Kidney capillary endothelial cell (primary cell): ENCODE results near the gene TRAF3IP3.

ENCODE experiments used
- DNase-seq: peaks from one replicate; pipeline ENCODE4 v3.0.0-alpha.2; 2018; ENCODE audit warnings: low spot score

TRAF3IP3 gene, protein sequence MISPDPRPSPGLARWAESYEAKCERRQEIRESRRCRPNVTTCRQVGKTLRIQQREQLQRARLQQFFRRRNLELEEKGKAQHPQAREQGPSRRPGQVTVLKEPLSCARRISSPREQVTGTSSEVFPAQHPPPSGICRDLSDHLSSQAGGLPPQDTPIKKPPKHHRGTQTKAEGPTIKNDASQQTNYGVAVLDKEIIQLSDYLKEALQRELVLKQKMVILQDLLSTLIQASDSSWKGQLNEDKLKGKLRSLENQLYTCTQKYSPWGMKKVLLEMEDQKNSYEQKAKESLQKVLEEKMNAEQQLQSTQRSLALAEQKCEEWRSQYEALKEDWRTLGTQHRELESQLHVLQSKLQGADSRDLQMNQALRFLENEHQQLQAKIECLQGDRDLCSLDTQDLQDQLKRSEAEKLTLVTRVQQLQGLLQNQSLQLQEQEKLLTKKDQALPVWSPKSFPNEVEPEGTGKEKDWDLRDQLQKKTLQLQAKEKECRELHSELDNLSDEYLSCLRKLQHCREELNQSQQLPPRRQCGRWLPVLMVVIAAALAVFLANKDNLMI

DNA sequence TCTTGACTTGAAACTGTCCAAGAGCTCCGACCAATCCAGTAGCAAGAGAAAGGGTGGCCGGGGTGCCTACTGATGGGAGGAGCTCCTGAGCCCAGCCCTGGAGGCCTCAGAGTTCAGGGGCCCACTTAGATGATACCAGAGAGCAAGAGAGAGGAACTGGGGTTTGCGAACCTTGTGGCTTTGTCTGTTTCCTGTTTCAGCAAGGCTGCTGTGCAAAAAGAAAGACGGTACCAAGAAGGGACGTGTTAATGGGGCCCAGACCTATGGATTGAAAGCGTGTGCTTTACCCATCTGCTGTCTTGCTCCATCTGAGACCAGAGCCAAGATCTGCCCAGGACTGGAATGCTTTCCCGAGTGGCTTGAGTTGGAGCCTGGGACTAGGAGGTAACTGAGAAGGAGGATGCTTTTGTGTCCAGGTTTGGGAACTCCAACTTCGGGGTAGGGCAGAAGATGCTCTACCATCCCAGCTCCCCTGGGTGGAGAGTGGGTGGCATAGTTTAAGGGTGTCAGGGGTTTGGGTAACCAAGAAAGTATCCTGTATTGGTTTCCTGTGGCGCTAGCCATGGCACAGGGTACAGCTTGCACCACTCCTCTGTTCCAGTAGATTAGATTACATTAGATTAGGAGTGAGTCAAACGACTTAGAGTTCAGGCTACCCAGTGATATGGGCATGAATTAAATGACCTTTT lies at the start of gene TRAF3IP3:
Gene TRAF3IP3 (plus strand): TSS at position 128 of the 689 bp plus-strand sequence. CDS start 3,987 bp downstream, outside the sequence.
- no peak for DNase-seq

DNA sequence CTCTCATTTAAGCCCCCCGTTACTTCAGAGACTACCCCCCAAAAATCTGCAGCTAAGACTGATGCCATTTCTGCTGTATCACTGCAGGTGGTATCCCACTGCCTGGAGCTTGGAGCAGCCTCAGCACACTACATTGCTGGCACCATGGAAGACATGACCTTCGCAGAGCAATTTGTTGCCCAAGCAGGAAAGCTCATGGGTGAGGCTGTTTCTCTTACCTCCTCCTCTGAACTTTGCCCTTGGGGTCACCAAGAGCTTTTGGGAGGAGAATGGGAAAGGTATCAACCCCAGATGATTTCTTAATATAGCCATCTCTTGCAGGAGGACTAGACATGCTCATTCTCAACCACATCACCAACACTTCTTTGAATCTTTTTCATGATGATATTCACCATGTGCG lies 49.2 kb upstream of the TRAF3IP3 start:
- no peak for DNase-seq

DNA sequence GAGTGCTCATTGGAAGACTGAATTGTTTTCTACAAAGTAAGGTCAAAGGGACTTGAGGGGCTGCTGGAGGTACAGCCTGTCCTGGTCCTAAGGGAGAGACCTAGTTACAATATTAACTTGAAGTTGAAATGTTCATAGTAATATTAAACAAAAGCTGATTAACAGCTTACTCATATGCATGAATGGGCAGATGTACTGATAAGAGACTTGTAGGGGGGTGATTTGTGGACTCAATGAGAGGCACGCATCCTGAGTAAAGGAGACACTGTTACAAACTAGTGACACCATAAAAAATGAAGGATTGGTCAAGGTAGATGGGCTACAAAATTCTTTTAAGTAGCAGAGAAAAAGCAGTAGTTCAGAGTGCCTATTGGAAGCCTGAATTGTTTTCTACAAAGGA lies 48.5 kb upstream of the TRAF3IP3 start:
- DNase-seq: no peak

DNA sequence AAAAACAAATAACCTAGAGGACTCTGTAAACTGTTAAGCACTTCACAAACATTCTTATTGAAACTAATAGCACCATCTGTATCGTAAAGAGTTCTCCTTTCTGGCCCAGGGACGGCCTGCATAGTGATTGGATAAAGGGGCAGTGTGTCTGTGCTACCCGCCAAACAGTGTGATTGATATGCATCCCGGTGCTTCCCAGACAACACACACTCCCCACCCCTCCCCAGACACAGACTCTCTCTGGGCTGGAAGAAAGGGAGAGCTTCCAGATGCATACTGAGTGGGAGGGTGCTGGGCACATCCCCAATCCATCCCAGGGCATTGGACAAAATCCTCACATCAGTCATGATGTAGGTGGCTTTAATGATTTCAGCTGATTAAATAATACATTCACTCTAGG lies 47.6 kb upstream of the TRAF3IP3 start:
- no peak for DNase-seq

DNA sequence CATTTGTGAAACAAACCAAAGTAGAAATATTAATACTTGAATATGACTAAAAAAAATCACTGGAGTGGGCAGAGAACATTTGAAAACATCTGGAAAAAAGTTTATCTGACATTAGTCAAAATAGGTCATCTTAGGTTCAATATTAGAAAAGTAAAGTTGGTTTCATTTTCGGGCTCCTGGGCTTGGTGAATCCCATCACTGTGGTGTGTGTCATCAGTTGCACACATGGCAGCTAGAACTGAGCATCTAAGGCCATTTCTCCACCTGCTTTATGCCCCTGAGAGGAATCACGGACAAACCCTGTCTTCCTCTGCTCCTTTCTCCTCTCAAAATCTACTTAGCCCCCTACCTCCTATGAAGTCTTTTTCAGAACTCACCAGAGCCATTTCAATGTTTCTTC lies 45.8 kb upstream of the TRAF3IP3 start:
- DNase-seq: no peak

DNA sequence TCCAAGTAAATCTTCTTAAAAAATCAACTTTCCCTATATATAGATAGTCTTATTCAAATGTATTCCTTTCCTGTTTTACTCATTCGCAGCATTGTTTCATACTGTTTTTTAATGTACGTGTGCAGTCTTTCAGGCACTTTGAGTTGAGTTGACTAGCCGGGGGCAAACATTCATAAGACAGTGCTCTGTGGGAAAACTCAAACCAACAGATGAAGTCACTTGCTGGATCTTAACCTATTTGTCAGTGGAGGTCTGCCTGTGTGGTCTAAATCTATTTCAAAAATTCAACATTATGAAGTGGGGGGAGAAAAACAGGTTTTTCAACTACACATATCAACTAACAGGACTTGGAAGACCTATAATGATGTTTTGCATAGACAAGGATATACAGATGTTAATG lies 45.0 kb upstream of the TRAF3IP3 start:
- no peak for DNase-seq

DNA sequence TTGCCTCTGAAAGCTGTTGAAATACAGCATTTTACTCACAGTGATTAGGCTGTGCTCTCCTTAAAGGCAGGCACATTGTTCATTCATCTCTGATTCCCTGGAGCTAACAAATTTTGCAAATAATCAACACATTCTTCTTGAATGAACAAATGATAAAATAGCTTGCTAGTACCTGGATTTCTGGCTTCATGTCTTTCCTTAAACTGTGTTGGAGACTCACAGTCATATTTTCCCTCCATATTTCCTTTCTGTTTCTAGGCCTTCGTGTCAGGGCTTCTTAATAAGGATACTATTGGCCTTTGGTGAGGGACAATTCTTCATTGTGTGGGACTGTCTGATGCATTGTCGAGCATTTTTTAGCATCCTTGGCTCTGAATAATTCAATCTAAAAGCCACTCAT lies 41.5 kb upstream of the TRAF3IP3 start:
- no peak for DNase-seq

DNA sequence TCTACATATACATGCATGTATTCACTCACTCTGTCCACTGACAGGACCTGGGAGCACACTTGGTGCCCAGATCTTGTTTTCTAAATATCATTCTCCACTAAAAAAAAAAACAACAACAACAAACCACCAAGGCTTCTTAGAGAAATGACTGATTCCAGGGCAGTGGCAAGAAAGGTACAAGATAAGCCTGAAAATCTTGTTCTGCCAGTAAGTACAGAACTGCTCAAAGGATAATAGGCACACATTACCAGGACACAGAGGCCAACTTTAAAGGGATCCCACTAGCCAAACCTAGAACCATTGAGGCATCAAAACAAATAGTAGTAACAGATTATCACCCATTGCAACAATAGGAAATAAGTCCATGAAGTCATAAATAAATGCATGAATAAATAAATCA lies 40.5 kb upstream of the TRAF3IP3 start:
- no peak for DNase-seq

DNA sequence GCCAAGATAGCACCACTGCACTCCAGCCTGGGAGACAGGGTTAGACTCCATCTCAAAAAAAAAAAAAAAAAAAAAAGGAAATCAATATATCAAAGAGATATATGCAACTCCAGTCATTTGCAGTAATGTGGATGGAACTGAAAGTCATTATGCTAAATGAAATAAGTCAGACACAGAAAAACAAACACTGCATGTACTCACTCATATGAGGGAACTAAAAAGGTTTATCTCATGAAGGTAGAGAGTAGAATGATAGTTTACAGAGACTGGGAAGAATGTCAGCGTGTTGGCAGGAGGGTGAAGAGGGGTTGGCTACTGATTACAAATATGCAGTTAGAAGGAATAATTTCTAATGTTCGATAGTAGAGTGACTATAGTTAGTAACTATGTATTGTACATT lies 38.0 kb upstream of the TRAF3IP3 start:
- DNase-seq: no peak

DNA sequence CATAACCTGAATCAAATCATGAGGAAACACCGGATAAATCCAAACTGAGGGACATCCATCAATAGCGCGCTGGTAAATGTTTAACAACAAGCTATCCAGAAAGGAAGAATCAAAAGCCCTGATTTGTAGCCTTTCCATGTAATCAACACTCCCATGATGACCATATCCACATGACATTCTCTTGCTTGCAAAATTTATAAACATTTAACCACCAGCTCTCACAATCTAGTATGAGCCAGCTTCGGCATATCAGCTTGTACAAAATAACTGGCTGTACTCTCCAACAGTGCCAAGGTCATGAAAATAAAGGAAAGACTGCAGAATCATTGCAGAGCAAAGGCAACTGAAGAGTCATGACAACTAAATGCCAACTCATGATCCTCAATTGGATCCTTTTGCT lies 35.5 kb upstream of the TRAF3IP3 start:
- no peak for DNase-seq

DNA sequence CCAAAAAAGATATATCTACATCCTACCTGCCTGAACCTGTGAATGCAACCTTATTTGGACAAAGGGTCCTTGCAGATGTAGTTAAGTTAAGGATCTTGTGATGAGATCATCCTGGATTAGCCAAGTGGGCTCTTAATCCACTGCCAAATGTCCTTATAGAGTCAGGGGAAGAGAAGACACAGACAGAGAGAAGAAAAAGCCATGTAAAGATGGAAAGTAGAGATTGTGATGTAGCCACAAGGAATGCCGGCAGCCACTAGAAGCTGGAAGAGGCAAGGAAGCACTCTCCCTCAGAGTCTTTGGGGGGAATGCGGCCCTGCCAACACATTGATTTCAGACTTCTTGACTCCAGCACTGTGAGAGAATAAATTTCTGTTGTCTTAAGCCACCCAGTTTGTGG lies 35.0 kb upstream of the TRAF3IP3 start:
- DNase-seq: no peak

DNA sequence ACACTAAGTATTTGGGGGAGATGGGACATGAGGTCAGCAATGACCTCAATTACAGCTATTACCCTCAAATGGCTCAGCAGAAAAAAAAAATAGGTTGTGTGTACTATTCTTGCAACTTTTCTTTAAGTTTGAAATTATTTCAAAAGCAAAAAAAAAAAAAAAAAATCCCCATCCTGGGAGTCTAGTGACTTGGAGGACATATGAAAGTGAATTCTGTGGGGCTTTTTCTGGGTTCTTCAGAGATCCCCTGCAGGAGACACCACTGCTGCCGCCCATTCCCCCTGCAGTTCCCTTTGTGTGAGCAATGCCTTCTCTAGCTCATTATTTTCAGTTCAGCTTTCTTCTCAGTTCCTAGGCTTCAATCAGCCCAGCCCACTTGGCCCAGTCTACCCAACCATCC lies 34.5 kb upstream of the TRAF3IP3 start:
- no peak for DNase-seq

DNA sequence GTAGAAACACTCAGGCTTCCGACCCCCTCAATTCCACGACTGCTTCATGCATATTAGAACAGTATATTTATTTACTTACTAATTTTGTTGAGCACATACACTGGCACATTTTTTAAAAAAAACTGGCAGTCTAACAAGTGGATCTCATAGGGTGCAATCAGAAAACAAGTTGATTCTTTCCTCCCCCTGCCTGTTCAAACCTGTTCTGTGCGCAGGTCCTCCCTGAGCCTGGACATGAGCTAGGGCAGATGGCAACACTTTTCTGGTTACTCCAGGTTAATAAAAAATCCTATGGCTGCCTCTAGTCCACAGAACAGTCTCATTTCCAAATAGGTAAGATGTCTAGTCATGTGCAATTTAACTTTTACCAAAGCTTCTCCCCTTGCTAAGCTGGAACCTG lies 32.6 kb upstream of the TRAF3IP3 start:
- no peak for DNase-seq

DNA sequence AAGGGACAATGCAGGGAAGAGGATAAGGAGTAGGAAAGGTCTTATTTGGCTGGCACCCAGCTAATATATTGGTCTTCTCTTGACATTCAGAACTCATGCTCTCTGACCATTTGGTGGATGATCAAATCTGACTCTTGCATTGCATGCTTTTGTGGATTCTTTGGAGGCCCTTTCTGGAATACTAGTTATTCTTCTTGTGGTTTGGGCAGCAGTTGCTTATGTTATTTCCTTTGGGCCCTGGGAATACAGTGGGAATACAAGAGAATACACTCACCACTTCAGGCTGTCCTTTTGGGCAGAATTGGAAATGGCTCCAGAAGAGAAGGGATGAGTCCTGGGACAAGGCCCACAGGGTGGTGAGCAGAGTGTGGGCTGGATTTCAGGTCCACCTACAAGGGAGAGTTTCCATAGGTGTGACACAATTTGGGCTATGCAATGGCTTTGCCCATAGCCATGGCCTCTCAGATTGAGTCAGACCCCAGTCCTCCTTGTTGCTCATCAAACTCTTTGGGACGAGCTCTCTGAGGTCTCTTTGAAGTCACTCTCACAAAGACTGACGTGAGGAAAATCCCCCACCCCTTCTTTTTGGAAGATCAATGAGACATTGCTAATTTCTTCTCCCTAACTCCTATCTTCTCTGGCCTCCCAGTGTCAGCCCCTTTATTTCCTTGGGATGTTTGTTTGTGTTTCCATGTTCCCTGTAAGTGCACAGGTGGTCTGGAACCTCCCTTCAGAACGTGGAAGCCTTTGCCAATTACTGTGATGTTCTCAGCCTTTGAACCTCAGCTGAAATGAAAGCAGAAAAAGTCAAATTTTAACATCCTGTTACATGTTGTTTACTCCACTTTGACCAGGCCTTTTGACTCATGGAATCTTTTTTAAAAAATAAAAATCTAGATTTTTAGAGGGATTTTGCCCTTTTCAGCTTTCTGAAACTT lies 31.8 kb upstream of the TRAF3IP3 start:
- DNase-seq: no peak

DNA sequence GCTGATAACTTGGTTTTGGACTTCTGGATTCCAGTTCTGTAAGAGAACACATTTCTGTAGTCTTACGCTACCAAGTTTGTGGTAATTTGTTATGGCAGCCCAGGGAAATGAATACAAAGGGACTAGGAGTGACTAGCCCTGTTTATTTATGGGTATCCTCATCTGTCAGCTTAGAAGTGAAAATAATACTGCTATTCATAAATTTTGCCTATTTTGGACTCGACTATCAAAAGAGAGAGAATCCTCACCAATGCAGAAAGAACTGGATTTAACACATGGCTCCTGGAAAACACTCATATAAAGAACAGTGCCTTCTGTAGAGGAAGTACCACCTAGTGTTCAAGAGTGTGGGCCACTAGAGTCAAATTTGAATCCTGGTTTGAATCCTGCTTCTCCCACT lies 28.6 kb upstream of the TRAF3IP3 start:
- no peak for DNase-seq

DNA sequence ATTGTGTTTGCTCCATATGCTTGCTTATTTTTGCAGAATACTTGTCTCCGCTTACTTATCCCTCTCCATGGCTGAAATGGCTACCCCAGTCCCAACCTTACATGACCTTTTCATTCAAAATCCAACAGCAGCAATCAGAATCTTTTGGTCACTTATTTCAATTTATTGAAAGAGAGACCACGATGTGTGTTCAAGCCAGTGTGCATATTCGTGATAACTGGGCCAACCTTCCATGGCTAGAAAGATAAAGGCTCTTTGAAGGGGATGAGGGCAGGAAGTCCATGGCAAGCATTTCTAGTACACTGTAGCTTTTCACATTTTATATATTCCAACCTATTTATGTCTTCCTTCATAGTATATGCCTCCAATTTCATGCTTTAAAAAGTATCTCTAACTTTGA lies 28.1 kb upstream of the TRAF3IP3 start:
- DNase-seq: no peak

DNA sequence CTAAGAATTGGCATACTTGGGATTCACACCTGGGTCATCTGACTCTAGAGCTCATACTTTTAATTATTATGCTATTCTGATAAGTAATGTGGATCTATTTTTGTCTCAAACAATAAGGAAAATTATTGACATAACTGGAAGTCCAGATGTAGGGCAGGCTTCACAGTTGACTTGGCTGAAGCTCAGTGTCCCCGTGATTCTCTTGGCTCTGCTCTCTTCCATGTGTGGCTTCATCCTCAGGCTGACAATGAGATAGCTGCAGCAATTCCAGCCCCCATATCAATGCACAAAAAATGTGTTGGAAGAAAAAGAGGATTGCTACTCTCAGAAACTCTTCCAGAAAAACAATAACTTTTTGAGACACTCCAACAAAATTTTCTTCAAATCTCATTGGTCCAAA lies 27.4 kb upstream of the TRAF3IP3 start:
- no peak for DNase-seq

DNA sequence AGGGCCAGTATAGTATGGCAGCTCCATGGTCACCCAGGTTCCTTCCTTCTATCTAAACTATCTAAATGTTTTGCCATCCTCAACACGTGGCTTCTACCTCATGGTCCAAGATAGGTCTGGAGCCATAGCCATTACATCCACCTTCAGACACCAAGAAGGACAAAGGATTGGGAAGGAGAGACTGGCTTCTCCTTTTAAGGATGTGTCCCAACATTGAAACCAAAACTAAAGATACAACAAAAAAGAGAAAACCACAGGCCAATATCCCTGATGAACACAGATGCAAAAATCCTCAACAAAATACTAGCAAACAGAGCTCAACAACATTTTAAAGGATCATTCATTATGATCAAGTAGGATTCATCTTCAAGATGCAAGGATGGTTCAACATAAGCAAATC lies 26.4 kb upstream of the TRAF3IP3 start:
- no peak for DNase-seq

DNA sequence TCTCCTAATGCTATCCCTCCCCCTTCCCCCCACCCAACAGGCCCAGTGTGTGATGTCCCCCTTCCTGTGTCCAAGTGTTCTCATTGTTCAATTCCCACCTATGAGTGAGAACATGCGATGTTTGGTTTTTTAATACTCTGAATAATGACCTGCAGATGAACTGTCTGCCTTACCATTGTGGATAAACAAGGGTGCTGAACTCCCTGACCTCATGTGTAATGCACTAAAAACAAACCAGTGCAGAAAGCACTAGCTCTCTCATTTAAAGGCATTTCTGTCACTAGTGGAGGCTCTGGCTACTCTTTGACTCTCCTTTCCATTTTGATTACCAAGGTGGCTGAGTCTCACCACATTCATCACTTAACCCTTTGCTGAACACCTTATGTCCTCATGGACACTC lies 23.1 kb upstream of the TRAF3IP3 start:
- DNase-seq: no peak

DNA sequence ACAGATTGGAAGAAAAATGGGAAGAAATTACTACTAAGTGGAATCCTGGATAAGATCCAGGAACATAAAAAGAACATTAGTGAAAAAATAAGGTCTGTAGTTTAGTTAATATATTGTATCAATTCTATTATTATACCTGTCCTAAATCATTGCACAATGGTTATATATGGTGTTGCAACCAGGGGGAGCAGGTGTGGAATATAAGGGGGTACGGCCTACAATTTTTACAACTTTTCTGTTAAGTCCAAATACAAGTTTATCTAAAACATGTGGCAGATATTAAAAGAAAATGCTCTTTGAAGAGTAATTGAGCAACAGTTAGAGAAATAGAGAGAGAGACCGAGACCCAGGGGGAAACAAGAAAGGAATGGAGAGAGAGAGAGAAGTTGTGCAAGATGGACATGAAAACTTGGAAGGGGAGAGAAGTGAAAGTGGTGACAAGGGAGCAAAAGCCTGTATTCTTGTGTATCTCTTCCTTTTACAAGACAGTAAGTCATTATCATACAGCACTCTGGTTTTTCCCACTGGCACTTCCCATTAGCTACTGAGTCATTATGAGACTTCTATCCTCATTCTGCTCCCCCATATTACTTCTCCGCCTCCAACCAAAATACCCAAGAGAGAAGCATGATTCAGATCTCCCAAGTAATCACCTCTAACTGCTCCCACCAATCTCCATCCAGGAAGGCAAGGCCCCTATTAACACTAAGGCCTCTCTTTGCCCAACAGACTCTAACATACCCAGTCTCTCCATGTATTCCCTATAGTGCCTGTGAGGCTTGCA lies 22.3 kb upstream of the TRAF3IP3 start:
- DNase-seq: no peak

DNA sequence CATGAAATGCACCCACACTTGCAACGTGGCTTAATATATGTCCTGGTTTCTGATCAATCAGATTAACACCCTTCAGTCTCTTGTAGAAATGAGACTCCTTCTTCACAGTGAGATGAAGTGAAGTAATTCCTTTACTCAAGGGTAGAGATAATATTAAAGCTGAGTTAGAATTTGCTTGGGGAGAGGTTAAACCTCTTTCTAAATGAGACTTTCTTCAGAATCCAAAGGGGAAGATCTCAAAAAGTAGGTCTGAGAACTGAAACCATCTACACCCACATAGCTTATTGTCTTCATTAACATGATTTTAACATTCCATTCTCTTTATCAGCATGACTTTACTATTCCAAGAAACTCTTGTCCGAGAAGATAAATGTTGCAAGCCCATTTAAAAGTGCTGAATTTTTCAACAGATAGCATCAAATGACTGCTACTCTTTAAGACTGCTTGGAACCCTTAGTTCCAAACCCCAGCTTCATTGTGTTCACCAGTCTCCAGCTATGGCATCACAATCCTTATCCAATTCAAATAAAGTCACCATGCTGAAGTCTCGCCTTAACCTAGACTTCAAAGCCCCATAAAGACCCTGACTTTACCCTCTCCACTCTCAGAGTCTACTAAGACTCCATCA lies 19.2 kb upstream of the TRAF3IP3 start:
- DNase-seq: no peak
